SU-DHL-6 (cell line): ENCODE results near the gene TACO1.

Source experiments
- CTCF ChIP-seq: fragments of 200-600 bp; sonication (generic); IDR thresholded peaks from one replicate; pipeline ENCODE4 v1.5.1; 2017; ENCODE audit warnings: antibody characterized with exemption, mild to moderate bottlenecking, low read length, moderate library complexity; ENCODE audit not compliant: insufficient read depth, poor library complexity, severe bottlenecking
- EZH2phosphoT487 ChIP-seq: fragments of 200-600 bp; sonication (generic), shearing (Covaris generic); conservative IDR thresholded peaks from 2 replicates; pipeline ENCODE4 v1.6.1; 2018; ENCODE audit warnings: mild to moderate bottlenecking, antibody characterized with exemption, low read length, moderate library complexity, mixed read lengths

DNA sequence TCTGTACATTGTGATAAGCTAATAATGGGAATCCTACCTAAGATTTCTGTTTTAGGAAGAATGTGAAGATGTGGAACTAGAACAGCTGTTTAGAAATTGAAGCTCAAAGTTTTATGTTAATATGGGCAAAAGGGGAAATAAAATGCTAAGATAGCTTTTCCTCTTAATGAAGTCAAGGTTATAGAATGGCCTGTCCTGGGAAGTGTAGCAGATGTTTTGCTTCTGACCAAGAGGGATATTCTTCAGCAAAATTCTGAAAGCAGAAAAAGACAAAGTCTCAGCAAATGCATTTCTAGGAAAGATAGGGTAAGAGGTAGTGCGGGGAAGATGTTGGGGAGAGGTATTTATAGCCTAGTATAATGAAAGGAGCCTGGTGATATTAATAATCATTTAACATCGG, 34.6 kb downstream of the TACO1 start:
- TF ChIP-seq EZH2phosphoT487 (no peak), CTCF (no peak)
